Right lobe of liver (tissue), 4 donors: ENCODE data around the gene MT1X.

Source experiments
- CTCF ChIP-seq, 4 donors: fragments of 200-600 bp in 3 of 4; fragments of 450-650 bp in 1 of 4; IDR thresholded peaks; one replicate each; pipeline versions ENCODE4 v1.5.1 to v1.8.0; 2016 to 2022; ENCODE audit warnings: antibody characterized with exemption in 4 of 4, mild to moderate bottlenecking in 2 of 4
- POLR2A ChIP-seq: fragments of 450-650 bp; IDR thresholded peaks from one replicate; pipeline ENCODE4 v1.6.1; 2017; ENCODE audit warnings: antibody characterized with exemption, mild to moderate bottlenecking
- donor health status: DM: no; HTN: no; CAD: no.
- donor health status: DM: no; HTN: no; CAD: no.
- donor health status: DM: no; HTN: yes; CAD: no.

GRCh38 chr16:56675685-56676210 is 6.5 kb upstream of the MT1X start:
- TF ChIP-seq CTCF (IDR thresholded peaks at IDR 0.05) (no peak), POLR2A (no peak)
